ENCODE measurements around the gene MDM2.
A peak's percentile ranks its signal among the peaks of the same experiment; 100 is the strongest.

The MDM2 gene

GRCh38 chr12:68776976-68777610, 30.9 kb upstream of the MDM2 start:
- Histone ChIP-seq H3K27me3 (ENCODE audit: insufficient read depth, low read length) (no peaks in the 10 kb centered on the region), H3K4me3 (ENCODE audit: low read depth, low read length, poor library complexity, severe bottlenecking) (no peak overlapping the region), H3K36me3 (ENCODE audit: insufficient read depth, low read length) (no peaks in the 10 kb centered on the region), H4K20me1 (ENCODE audit: insufficient read depth, low read length) (no peaks in the 10 kb centered on the region), H3K4me2 (ENCODE audit: low read length) (no peak overlapping the region), H3K27ac (ENCODE audit: low read depth, low read length, poor library complexity, severe bottlenecking) (peak overlapping the region; percentile 67), H3K9me3 (ENCODE audit: low read length) (no peaks in the 10 kb centered on the region), H2AFZ (ENCODE audit: low read length) (no peak overlapping the region), H3K79me2 (ENCODE audit: insufficient read depth, low read length) (no peaks in the 10 kb centered on the region), H3K4me1 (ENCODE audit: insufficient read depth, low read length, severe bottlenecking) (peaks cover 54% of the 10 kb centered on the region), H3K9ac (ENCODE audit: low read length) (no peak overlapping the region), H3F3A (ENCODE audit: insufficient read depth, low read length) (no peaks in the 10 kb centered on the region; the same call in 1 of the 2 replicates), H3K9me2 (ENCODE audit: low read depth, low read length) (no peaks in the 10 kb centered on the region)
- TF ChIP-seq EZH2 (IDR thresholded peaks at IDR 0.05; ENCODE audit: borderline replicate concordance, low read length) (no peak), CTCF (IDR thresholded peaks at IDR 0.05; ENCODE audit: low read length) (no peak)

DNA sequence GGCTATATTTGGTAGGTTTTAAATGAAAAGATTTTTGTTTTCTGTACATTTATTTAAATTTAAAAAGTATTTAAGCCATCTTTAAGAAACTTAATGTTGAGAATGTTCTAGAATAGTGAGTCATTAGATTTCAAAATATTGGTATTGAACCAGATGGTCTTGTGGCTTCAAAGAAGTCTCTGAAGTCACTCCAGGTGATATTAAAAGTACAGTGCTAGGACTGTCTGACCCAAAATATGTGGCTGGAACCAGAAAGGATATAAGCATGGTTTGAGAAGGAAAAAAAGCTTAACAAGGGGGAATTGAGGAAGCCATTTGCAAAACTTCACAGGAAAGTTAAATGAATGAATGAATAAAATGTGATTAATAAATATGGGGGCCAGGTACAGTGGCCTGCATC, 28.7 kb upstream of the MDM2 start:
- Histone ChIP-seq H3F3A (ENCODE audit: insufficient read depth, low read length) (no peaks in the 10 kb centered on the region), H3K36me3 (ENCODE audit: insufficient read depth, low read length) (no peaks in the 10 kb centered on the region), H3K27ac (ENCODE audit: low read depth, low read length, poor library complexity, severe bottlenecking) (no peak overlapping the region), H3K9me3 (ENCODE audit: low read length) (no peaks in the 10 kb centered on the region), H3K9me2 (ENCODE audit: low read depth, low read length) (no peaks in the 10 kb centered on the region), H4K20me1 (ENCODE audit: insufficient read depth, low read length) (no peaks in the 10 kb centered on the region), H3K4me2 (ENCODE audit: low read length) (no peak overlapping the region), H3K79me2 (ENCODE audit: insufficient read depth, low read length) (no peaks in the 10 kb centered on the region), H3K27me3 (ENCODE audit: insufficient read depth, low read length) (no peaks in the 10 kb centered on the region), H2AFZ (ENCODE audit: low read length) (no peak overlapping the region), H3K4me3 (ENCODE audit: low read depth, low read length, poor library complexity, severe bottlenecking) (no peak overlapping the region), H3K4me1 (ENCODE audit: insufficient read depth, low read length, severe bottlenecking) (peaks cover 47% of the 10 kb centered on the region), H3K9ac (ENCODE audit: low read length) (no peak overlapping the region)
- TF ChIP-seq EZH2 (IDR thresholded peaks at IDR 0.05; ENCODE audit: borderline replicate concordance, low read length): no peak
- no peak for TF ChIP-seq CTCF (IDR thresholded peaks at IDR 0.05; ENCODE audit: low read length)

- no peak overlapping the region for H3K27ac ChIP-seq (ENCODE audit: low read depth, low read length, poor library complexity, severe bottlenecking)
Observed at GRCh38 chr12:68780731-68781130, 27.2 kb upstream of the MDM2 start.

More at GRCh38 chr12:68780731-68781130, 27.2 kb upstream of the MDM2 start:
- H3K4me1 ChIP-seq (ENCODE audit: insufficient read depth, low read length, severe bottlenecking): peaks cover 47% of the 10 kb centered on the region
- H3K9me3 ChIP-seq (ENCODE audit: low read length): no peaks in the 10 kb centered on the region
- no peaks in the 10 kb centered on the region for H3F3A ChIP-seq (ENCODE audit: insufficient read depth, low read length)
- no peaks in the 10 kb centered on the region for H4K20me1 ChIP-seq (ENCODE audit: insufficient read depth, low read length)
- H3K9me2 ChIP-seq (ENCODE audit: low read depth, low read length): no peaks in the 10 kb centered on the region
- TF ChIP-seq CTCF (IDR thresholded peaks at IDR 0.05; ENCODE audit: low read length) (no peak), EZH2 (IDR thresholded peaks at IDR 0.05; ENCODE audit: borderline replicate concordance, low read length) (no peak)
- no peak overlapping the region for H2AFZ ChIP-seq (ENCODE audit: low read length)
- H3K27me3 ChIP-seq (ENCODE audit: insufficient read depth, low read length): no peaks in the 10 kb centered on the region
- H3K4me2 ChIP-seq (ENCODE audit: low read length): no peak overlapping the region
- no peaks in the 10 kb centered on the region for H3K36me3 ChIP-seq (ENCODE audit: insufficient read depth, low read length)
- no peaks in the 10 kb centered on the region for H3K79me2 ChIP-seq (ENCODE audit: insufficient read depth, low read length)
- no peak overlapping the region for H3K9ac ChIP-seq (ENCODE audit: low read length)
- no peak overlapping the region for H3K4me3 ChIP-seq (ENCODE audit: low read depth, low read length, poor library complexity, severe bottlenecking)

All from OCI-LY1 (cell line).